B cell (primary cell): ENCODE data around the gene IKZF3.

ENCODE experiments used
- EZH2 ChIP-seq: IDR thresholded peaks from 2 replicates; pipeline ENCODE4 v1.6.1; 2012; ENCODE audit warnings: borderline replicate concordance, low read depth, mild to moderate bottlenecking, moderate library complexity, low read length; ENCODE audit not compliant: insufficient read depth, poor library complexity, severe bottlenecking
- TF ChIP-seq, protein P1 (sequence below): fragments of 200-600 bp; IDR thresholded peaks from one replicate; pipeline ENCODE4 v1.8.0; 2022; ENCODE audit warnings: antibody characterized with exemption, mild to moderate bottlenecking

DNA sequence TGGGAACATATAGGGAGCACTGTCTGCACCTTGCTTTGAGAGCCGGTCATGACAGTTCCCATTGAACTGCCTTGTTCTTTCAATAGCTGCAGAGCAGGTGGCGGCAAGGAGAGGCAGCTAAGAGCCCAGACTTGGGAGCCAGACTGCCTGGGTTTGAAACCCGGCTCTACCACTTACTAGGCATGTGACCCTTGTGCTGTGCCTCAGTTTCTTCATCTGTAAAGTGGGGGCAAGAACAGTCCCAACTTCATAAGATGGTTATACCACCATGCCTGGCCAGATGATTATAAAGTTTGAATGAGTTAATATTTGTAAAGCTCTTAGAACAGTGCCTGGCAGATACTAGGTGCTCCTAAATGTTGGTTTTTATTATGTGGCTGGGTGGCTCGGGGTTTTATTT is 149.9 kb downstream of the IKZF3 start:
- TF ChIP-seq, protein P1, sequence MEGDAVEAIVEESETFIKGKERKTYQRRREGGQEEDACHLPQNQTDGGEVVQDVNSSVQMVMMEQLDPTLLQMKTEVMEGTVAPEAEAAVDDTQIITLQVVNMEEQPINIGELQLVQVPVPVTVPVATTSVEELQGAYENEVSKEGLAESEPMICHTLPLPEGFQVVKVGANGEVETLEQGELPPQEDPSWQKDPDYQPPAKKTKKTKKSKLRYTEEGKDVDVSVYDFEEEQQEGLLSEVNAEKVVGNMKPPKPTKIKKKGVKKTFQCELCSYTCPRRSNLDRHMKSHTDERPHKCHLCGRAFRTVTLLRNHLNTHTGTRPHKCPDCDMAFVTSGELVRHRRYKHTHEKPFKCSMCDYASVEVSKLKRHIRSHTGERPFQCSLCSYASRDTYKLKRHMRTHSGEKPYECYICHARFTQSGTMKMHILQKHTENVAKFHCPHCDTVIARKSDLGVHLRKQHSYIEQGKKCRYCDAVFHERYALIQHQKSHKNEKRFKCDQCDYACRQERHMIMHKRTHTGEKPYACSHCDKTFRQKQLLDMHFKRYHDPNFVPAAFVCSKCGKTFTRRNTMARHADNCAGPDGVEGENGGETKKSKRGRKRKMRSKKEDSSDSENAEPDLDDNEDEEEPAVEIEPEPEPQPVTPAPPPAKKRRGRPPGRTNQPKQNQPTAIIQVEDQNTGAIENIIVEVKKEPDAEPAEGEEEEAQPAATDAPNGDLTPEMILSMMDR = no peak
- TF ChIP-seq EZH2 = no peak
